ENCODE data around the gene PCGF3. TPM values are rescaled to one million over a fixed set of nuclear protein-coding genes. Genes with fewer than 3 reads are reported as not detected.
"Not testable (repeated sequence)": the region's sequence is repeated elsewhere in the genome, so short reads cannot be mapped to it uniquely, and the experiment has no call there.

PCGF3 gene
- total RNA-seq, 2 experiments from 2014 or later = 25.8 to 26.1 TPM

GRCh38 chr4:801436-802124 is 95.9 kb downstream of the PCGF3 start:
- ChIA-PET CTCF (no interaction called here), POLR2A (no interaction called here)

GRCh38 chr4:803884-804283 is 98.3 kb downstream of the PCGF3 start:
- CTCF ChIA-PET = no interaction called here
- POLR2A ChIA-PET = no interaction called here

GRCh38 chr4:804804-805203 is 99.2 kb downstream of the PCGF3 start:
- POLR2A ChIA-PET = no interaction called here
- CTCF ChIA-PET = no interaction called here

GRCh38 chr4:806979-807378 is 101.3 kb downstream of the PCGF3 start:
- POLR2A ChIA-PET, CTCF ChIA-PET: not testable (repeated sequence)

GRCh38 chr4:807792-808191 is 102.2 kb downstream of the PCGF3 start:
- POLR2A ChIA-PET = no interaction called here
- CTCF ChIA-PET = no interaction called here

GRCh38 chr4:808860-809570 is 103.4 kb downstream of the PCGF3 start:
- CTCF ChIA-PET = no interaction called here

GRCh38 chr4:813900-814299 is 108.3 kb downstream of the PCGF3 start:
- CTCF ChIA-PET = no interaction called here
- POLR2A ChIA-PET = no interaction called here

More at GRCh38 chr4:808860-809570, 103.4 kb downstream of the PCGF3 start:
- POLR2A ChIA-PET = no interaction called here

GRCh38 chr4:814312-814850 is 108.7 kb downstream of the PCGF3 start:
- ChIA-PET POLR2A (no interaction called here), CTCF (no interaction called here)

GRCh38 chr4:815464-816146 is 110.0 kb downstream of the PCGF3 start:
- POLR2A ChIA-PET = no interaction called here
- CTCF ChIA-PET = interaction anchor here (0.7 kb wide), 2 partner anchors 118 to 172 kb away, joined by 3 to 4 read pairs; no protein-coding TSS in a partner anchor

- ChIA-PET CTCF (interaction anchor here (1.6 kb wide), 1 partner anchor 169 kb away, joined by 3 read pairs; no protein-coding TSS in a partner anchor), POLR2A (no interaction called here)
Measured at GRCh38 chr4:818106-818921, 112.7 kb downstream of the PCGF3 start.

GRCh38 chr4:819401-820229 is 114.0 kb downstream of the PCGF3 start:
- CTCF ChIA-PET = interaction anchor here (0.6 to 1.6 kb wide), 2 partner anchors 16 to 168 kb away, joined by 3 to 4 read pairs; no protein-coding TSS in a partner anchor
- POLR2A ChIA-PET = no interaction called here

Other genes with a start within 250 kb of the PCGF3 start
- 10 to 100 TPM; 23.9 to 28.5 TPM for gene ZNF721, start 206.7 kb upstream of the PCGF3 start, total RNA-seq
- 10 to 100 TPM; 38.4 to 42.2 TPM for gene PIGG, start 206.6 kb upstream of the PCGF3 start, total RNA-seq
- not detected for gene TMEM271, start 129.5 kb upstream of the PCGF3 start, total RNA-seq
- gene PDE6B, start 80.3 kb upstream of the PCGF3 start, total RNA-seq = 10 to 100 TPM in 1 of 2 experiments, 1 to 10 TPM in 1; 8.7 to 11.4 TPM
- 100 to 1,000 TPM; 260 to 261 TPM for gene ATP5ME, start 31.6 kb upstream of the PCGF3 start, total RNA-seq
- gene MYL5, start 31.3 kb upstream of the PCGF3 start, total RNA-seq = 10 to 100 TPM; 14.6 to 15.1 TPM
- 1 to 10 TPM; 1.1 to 1.3 TPM for gene SLC49A3, start 16.7 kb upstream of the PCGF3 start, total RNA-seq
- under 1 TPM in 1 of 2 experiments, not detected in 1; 0.15 TPM for gene CPLX1, start 120.3 kb downstream of the PCGF3 start, total RNA-seq
- gene GAK, start 226.5 kb downstream of the PCGF3 start, total RNA-seq = 100 to 1,000 TPM; 101 to 105 TPM
- gene TMEM175, start 226.6 kb downstream of the PCGF3 start, total RNA-seq = 10 to 100 TPM; 16.9 to 17.3 TPM

Measured in activated CD8-positive, alpha-beta memory T cell treated with anti-CD3 and anti-CD28 coated beads for 36 hours (primary cell).